BE2C (cell line): Measurements from ENCODE around the gene ENAH.
"Not testable (repeated sequence)": the region's sequence is repeated elsewhere in the genome, so short reads cannot be mapped to it uniquely, and the experiment has no call there.

Experiments
- DNase-seq: peaks from one replicate; pipeline ENCODE4 v3.0.0-alpha.2; 2020
- H3K27me3 ChIP-seq: fragments of 250-450 bp; sonication (Bioruptor Pico); 2 replicates; pipeline ENCODE4 v1.5.1; 2020; ENCODE audit warnings: mild to moderate bottlenecking
- H3K36me3 ChIP-seq: fragments of 250-450 bp; sonication (Bioruptor Pico); 2 replicates; pipeline ENCODE4 v1.5.1; 2020; ENCODE audit warnings: mild to moderate bottlenecking
- H3K4me1 ChIP-seq: fragments of 250-450 bp; sonication (Bioruptor Pico); 2 replicates; pipeline ENCODE4 v1.5.1; 2020
- H3K4me3 ChIP-seq: 2 replicates; pipeline ENCODE4 v1.5.1; 2011; ENCODE audit warnings: low read depth, low read length
- H3K9me3 ChIP-seq: fragments of 250-450 bp; sonication (Bioruptor Pico); 2 replicates; pipeline ENCODE4 v1.5.1; 2020
- TF ChIP-seq, protein P1 (sequence below): IDR thresholded peaks from 2 replicates; pipeline ENCODE4 v1.5.1; 2012; ENCODE audit warnings: mild to moderate bottlenecking, low read depth, low read length

Gene ENAH

GRCh38 chr1:225631021-225631663, 21.8 kb downstream of the ENAH start:
- TF ChIP-seq, protein P1, sequence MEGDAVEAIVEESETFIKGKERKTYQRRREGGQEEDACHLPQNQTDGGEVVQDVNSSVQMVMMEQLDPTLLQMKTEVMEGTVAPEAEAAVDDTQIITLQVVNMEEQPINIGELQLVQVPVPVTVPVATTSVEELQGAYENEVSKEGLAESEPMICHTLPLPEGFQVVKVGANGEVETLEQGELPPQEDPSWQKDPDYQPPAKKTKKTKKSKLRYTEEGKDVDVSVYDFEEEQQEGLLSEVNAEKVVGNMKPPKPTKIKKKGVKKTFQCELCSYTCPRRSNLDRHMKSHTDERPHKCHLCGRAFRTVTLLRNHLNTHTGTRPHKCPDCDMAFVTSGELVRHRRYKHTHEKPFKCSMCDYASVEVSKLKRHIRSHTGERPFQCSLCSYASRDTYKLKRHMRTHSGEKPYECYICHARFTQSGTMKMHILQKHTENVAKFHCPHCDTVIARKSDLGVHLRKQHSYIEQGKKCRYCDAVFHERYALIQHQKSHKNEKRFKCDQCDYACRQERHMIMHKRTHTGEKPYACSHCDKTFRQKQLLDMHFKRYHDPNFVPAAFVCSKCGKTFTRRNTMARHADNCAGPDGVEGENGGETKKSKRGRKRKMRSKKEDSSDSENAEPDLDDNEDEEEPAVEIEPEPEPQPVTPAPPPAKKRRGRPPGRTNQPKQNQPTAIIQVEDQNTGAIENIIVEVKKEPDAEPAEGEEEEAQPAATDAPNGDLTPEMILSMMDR: no peak

DNA sequence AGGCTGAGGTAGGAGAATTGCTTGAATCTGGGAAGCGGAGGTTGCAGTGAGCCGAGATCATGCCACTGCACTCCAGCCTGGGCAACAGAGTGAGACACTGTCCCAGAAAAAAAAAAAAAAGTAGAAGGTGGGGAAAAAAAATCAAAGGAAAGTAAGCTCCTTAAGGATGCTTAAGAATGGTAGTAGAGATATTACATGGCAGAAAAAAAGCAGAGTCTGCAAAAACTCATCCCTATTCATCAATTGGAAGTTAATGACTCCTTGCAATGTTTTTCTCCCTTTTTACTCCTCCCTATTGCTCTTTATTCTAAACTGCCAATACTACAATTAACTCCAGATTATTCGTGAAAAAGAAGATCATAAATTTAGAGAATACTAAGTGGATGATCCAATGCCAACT, 23.4 kb downstream of the ENAH start:
- DNase-seq: no peak
- Histone ChIP-seq H3K4me3 (no peak overlapping the region), H3K27me3 (no peaks in the 10 kb centered on the region), H3K4me1 (peaks cover 7% of the 10 kb centered on the region), H3K9me3 (no peaks in the 10 kb centered on the region), H3K36me3 (no peaks in the 10 kb centered on the region; the same call in 1 of the 2 replicates)
- TF ChIP-seq, protein P1: no peak

More at GRCh38 chr1:225631021-225631663, 21.8 kb downstream of the ENAH start:
- Histone ChIP-seq H3K36me3 (no peaks in the 10 kb centered on the region), H3K4me3 (no peak overlapping the region), H3K27me3 (no peaks in the 10 kb centered on the region), H3K4me1 (peaks cover 7% of the 10 kb centered on the region), H3K9me3 (no peaks in the 10 kb centered on the region)
- no peak for DNase-seq

DNA sequence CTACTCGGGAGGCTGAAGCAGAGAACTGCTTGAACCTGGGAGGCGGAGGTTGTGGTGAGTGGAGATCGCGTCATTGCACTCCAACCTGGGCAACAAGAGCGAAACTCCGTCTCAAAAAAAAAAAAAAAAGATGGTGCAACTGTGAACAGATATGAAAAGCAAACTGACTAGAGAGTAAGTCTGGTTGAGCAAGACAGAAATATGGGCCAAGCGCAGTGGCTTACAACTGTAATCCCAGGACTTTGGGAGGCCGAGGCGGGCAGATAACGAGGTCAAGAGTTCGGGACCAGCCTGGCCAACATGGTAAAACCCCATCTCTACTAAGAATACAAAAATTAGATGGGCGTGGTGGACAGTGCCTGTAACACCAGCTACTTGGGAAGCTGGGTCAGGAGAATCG, 24.1 kb downstream of the ENAH start:
- H3K27me3 ChIP-seq, DNase-seq, H3K36me3 ChIP-seq, H3K4me1 ChIP-seq, H3K4me3 ChIP-seq, H3K9me3 ChIP-seq: not testable (repeated sequence)

DNA sequence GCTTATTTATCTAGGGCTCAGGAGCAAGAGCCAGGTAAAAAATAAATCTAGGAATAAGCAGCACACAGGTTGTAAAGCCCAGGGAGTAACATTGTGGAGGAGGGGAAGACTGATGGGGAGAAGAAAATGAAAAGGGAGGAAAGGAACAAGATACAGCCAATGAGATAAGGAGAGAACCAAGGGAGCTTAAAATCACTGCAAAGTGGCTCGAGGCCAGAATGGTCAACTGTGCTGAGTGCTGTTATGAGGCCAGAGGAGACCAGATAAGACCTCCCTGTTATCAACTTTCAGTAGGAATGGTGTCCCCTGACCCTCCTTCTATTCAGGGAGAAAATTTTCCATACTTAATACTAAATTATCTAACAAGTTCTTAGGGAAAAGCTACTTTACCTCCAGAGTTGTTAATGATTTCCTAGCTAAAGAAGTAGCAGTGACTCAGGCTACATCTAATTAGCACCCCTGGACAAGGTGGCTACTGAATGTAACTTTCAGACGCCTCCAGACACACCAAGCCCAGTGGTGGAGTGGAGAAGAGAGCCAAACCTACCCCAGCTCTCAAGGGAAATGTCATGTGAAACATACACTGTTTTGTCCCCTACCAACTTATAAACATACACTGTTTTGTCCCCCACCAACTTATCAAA, 25.5 kb downstream of the ENAH start:
- peaks cover 7% of the 10 kb centered on the region for H3K4me1 ChIP-seq
- H3K36me3 ChIP-seq: no peaks in the 10 kb centered on the region; the same call in 1 of the 2 replicates
- DNase-seq: peak; percentile 32
- no peaks in the 10 kb centered on the region for H3K27me3 ChIP-seq
- TF ChIP-seq, protein P1: no peak
- H3K9me3 ChIP-seq: no peaks in the 10 kb centered on the region
- H3K4me3 ChIP-seq: no peak overlapping the region

- TF ChIP-seq, protein P1: no peak
- no peak for DNase-seq
- no peak overlapping the region for H3K4me3 ChIP-seq
- H3K9me3 ChIP-seq: no peaks in the 10 kb centered on the region
- H3K4me1 ChIP-seq: peaks cover 7% of the 10 kb centered on the region
- H3K36me3 ChIP-seq: no peaks in the 10 kb centered on the region; the same call in 1 of the 2 replicates
- H3K27me3 ChIP-seq: no peaks in the 10 kb centered on the region
Observed at GRCh38 chr1:225626698-225627097, 26.2 kb downstream of the ENAH start.

GRCh38 chr1:225617956-225618355, 35.0 kb downstream of the ENAH start:
- no peak overlapping the region for H3K4me3 ChIP-seq
- no peak for DNase-seq
- peaks cover 12% of the 10 kb centered on the region for H3K4me1 ChIP-seq
- H3K27me3 ChIP-seq: no peaks in the 10 kb centered on the region
- H3K9me3 ChIP-seq: no peaks in the 10 kb centered on the region
- no peaks in the 10 kb centered on the region for H3K36me3 ChIP-seq
- TF ChIP-seq, protein P1: no peak
